Ramos (cell line): ENCODE data around the gene TLDC2.
"Not testable (repeated sequence)": the region's sequence is repeated elsewhere in the genome, so short reads cannot be mapped to it uniquely, and the experiment has no call there.

Experiments
- in situ Hi-C: fragments of 300-500 bp; cut with MboI; formaldehyde crosslinking; loops from one replicate; pipeline ENCODE4 v1.14.3; 2022; ENCODE audit warnings: low sequenced_read_pairs; ENCODE audit not compliant: unreplicated experiment

The TLDC2 gene

DNA sequence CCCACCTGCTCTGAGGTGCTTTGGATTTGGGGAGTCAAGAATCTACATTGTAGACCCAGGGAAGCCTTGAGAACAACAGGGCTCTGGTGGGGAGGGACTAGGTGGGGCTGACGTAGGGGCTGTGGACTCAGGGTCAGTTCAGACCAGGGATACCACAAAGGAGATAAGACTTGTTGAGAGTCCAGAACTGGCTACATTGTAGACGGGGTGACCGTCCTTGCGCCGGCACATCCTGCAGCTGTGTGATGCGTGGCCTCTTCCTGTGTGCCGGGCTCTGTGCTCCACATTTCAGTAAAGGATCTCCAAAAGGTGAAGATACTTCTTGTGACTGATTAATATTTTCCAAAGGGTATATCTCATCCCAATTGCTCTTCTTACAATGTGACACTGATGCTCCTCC, 9.8 kb upstream of the TLDC2 start:
- in situ Hi-C loops = no loop called here

- in situ Hi-C loops = no loop called here
These were observed 9.1 kb upstream of the TLDC2 start for GRCh38 chr20:36866681-36867495.

- in situ Hi-C loops = no loop called here
These were observed 4.0 kb upstream of the TLDC2 start for GRCh38 chr20:36871640-36872570.

DNA sequence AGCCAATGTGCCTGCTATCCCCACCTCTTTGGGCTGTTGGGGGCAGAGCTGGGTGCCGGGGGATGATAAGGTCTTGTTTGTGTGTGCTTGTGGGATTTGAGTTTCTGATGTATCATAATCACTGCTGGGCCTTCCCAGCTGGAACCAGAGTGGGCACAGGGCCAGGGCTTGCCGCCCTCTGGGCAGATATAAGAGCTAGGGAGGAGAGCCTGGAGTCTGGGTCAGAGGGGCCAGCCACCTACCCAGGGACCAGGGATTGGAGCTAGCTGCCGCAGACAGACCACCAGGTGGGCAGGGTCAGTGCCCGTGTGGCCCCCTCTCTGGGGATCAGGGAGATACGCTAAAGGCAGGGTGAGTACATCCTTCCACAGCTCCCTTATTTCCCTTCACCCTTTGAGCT, 3.1 kb upstream of the TLDC2 start:
- in situ Hi-C loops = no loop called here

DNA sequence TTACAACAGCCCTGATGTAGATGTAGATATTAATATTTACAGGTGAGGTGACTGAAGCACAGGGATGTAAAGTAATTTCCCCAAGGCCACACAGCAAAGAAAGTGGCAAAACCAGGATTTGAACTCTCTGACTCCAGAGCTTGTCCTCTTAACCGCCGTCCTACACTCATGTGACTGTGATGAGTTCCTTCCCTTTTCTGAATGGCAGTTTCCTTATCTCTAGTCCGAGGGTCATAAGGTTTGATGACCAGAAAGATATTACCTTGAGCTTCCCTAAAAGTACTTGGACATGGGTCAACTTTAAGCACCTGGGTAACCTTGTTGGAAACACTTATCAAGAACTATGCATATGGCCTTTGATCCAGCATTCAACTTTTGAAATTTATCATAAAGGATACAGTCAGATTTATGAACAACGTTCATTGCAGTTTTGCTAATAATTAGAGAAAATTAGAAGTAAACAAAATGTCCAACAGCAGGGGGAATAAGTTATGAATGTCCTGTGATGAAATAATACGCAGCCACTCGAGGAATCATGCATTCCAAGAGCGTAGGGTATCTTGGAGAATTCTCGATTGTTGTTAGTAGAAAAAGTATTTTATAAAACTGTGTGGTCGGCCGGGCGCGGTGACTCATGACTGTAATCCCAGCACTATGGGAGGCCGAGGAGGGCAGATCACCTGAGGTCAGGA, 2.3 kb upstream of the TLDC2 start:
- in situ Hi-C loops = no loop called here

- in situ Hi-C loops = not testable (repeated sequence)
These were observed 845 bp upstream of the TLDC2 start for GRCh38 chr20:36875093-36875492.

DNA sequence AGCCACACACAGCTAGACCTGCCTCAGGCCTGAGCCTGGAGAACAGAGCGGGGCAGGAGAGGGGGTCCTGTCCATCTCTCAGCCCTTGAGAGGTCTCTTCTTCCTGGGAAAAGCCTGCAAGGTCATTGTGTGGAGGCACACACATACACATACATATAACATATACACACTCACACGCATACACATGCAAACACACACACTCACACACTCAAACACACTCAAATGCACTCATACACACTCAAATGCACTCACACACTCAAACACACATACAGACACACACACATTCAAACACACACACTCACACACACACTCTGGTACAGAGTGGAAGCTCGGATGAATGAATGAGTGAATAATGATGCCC, 515 bp downstream of the TLDC2 start:
- in situ Hi-C loops = no loop called here

DNA sequence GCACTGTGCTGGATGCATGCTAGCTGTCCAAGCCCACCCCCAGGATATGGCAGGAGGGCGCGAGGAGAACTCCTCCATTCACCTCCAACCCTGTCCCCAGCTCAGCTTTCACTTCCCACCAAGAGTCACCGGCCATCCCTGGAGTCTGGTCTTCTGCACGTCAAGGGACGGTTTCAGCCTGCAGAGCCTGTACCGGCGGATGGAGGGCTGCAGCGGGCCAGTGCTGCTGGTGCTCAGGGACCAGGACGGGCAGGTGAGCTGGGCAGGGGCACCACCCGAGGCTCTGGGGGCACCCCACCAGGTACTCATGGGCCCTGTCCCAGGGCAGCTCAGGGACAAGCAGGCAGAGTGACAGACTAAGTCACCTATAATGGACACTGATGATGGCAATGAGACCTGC, 3.0 kb downstream of the TLDC2 start:
- in situ Hi-C loops = no loop called here

GRCh38 chr20:36880741-36881250, 4.9 kb downstream of the TLDC2 start:
- in situ Hi-C loops = no loop called here

DNA sequence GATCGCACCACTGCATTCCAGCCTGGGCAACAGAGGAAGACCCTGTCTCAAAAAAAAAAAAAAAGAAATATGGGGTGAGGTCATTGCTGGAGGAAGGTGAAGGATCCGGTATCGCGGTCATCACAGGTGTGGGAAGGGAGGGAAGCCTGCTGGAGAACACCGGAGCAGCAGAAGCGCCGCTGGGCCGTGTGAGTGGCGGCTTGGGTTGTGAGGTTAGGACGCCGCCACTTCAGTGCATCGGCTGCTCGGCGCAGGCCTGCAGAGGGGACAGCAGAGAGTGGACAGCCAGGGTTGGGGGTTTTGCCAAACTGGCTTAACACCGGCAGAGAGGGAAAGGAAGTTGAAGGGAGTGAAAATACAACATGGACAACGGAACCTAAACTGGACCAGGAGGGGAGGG, 5.4 kb downstream of the TLDC2 start:
- in situ Hi-C loops = no loop called here

- in situ Hi-C loops = no loop called here
These were observed 6.0 kb downstream of the TLDC2 start for GRCh38 chr20:36881888-36882287.

DNA sequence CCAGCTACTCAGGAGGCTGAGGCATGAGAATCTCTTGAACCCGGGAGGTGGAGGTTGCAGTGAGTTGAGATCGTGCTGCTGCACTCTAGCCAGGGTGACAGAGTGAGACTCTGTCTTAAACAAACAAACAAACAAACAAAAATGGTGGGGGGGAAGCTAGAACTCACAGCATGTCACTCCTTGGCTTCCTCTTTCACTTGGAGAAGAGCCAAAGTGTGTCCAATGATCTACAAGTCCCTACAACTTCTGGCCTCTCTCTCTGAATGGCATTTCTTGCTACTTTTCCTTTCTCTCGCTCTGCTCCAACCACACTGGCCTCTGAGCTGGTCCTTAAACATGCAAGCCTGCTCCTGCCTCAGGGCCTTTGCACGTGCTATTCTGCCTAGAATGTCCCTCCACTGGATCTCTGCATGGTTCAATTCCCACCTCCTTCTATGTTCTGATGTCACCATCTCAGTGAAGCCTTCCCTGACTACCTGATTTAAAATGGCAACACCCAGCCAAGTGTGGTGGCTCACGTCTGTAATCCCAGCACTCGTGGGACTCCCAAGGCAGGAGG, 8.1 kb downstream of the TLDC2 start:
- in situ Hi-C loops = no loop called here

DNA sequence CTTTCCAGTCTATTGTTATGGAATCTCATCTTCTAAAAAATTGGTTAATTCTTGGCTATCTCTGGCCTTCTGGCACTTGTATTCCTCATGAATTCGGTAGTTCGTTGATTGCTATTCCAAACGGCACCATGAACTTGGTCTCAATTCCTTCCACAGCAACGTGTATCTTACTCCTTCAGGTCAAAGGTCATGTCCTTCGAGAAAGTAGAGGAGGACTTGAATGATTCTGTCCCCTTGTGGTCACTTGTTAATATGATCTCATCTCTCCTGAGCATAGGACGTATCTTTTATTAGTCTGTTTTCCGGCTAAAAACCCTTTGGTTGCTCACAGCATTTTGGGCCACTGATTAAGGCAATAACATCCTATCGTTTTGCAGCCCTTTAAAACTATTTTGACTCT, 9.4 kb downstream of the TLDC2 start:
- in situ Hi-C loops = no loop called here

DNA sequence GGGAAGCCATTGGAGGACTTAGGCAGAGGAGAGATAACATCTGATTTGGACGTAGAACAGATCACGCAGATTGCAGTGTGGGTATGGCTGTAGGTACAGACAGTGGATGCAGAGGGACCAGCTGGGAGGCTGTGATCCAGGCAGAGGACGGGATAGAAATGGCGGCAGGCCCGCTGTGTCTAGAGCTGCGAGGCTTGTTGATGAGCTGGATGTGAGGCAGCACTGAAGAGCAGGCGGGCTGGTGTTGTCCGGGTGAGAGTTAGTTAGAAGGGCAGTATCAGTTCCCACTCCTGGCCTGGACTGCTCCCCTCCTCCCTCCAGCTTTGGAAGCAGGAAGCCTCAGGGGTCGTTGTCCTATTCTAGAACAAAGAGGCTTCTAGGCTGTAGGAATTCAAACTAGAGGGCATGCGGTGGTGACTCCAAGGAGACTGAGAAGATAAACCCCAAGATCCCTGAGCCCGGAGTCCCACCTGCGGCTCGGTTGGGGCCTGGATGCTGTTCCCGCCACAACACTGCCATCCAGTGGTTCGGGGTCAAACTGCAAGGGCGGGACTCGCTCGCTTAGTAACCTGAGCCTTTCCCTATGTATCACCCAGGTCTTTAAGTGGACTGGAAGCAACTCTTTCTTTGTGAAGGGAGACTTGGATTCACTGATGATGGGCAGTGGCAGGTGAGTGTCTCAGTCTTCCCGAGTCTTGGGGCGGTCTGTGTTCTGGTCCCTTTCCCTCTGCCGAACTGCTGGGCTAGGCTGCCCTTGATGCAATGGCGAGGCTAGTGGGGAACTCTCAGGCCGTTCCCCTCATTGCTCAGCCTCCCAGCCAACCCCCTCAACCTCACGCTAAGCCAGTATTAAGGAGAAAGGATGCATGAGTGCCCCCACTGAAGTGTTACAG, 11.2 kb downstream of the TLDC2 start:
- in situ Hi-C loops = no loop called here

DNA sequence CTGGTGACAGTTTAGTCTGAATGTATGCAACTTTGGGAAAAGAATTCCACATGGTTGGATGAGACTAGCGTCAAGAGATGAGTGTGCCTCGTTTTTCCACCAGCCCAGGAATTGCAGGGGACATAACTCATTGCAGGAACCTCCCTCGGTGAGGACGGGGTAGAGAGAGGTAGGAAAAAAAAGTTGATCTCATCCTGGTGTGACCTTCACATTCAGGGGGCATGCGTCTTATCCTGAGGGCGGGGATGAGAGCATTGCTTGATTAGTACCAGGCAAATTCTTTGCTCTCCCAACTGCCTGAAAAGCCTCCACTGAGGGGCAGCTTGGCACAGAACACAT, 11.8 kb downstream of the TLDC2 start:
- in situ Hi-C loops = no loop called here

GRCh38 chr20:36888880-36889516, 13.1 kb downstream of the TLDC2 start:
- in situ Hi-C loops = no loop called here

GRCh38 chr20:36890586-36890985, 14.6 kb downstream of the TLDC2 start:
- in situ Hi-C loops = no loop called here

GRCh38 chr20:36891211-36891610, 15.3 kb downstream of the TLDC2 start:
- in situ Hi-C loops = no loop called here

DNA sequence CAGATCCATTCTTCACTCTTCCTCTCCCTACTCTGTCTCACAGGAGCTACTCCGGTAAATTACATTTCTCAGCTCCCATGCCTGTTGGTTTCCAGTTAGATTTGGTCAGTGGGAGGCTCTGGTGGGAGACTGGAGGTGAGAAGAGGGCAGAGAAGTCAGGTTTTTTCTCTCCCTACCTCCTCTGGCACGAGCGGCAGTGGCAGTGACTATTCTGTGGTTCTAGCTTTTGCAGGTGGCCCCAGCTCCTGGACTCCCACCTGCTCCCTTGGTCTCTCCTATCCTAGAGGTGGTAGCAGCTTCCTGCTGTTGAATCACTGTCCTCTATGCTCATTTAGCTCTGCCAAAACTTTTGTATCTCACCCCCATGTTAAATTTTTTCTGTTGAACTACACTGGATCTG, 17.9 kb downstream of the TLDC2 start:
- in situ Hi-C loops = no loop called here
